Tibial nerve (tissue), 4 donors: ENCODE measurements around the gene SALL4. TPM values are rescaled to one million over a fixed set of nuclear protein-coding genes. Genes with fewer than 3 reads are reported as not detected.

Experiments
- DNase-seq, 2 donors: peaks; one replicate each; pipeline ENCODE4 v3.0.0-alpha.2; 2019; ENCODE audit warnings: low spot score in 2 of 2
- H3K27ac ChIP-seq, 4 donors: fragments of 200-600 bp; sonication (generic) in 3 of 4; one replicate each; pipeline ENCODE4 v1.5.1; 2017 to 2019; ENCODE audit warnings: mild to moderate bottlenecking in 1 of 4
- H3K27me3 ChIP-seq, 2 donors: fragments of 200-600 bp; sonication (generic) in 1 of 2; one replicate each; pipeline versions ENCODE4 v1.5.1 to v1.6.0; 2017 to 2019
- H3K36me3 ChIP-seq, 3 donors: fragments of 200-600 bp; sonication (generic); one replicate each; pipeline ENCODE4 v1.5.1; 2018 to 2019
- H3K4me1 ChIP-seq, 4 donors: fragments of 200-600 bp; sonication (generic) in 3 of 4; one replicate each; pipeline ENCODE4 v1.5.1; 2017 to 2019
- H3K4me3 ChIP-seq, 4 donors: fragments of 200-600 bp; sonication (generic) in 3 of 4; one replicate each; pipeline ENCODE4 v1.5.1; 2017 to 2019; ENCODE audit warnings: mild to moderate bottlenecking in 1 of 4, moderate library complexity in 1 of 4
- H3K9me3 ChIP-seq, 4 donors: fragments of 200-600 bp; sonication (generic) in 3 of 4; one replicate each; pipeline ENCODE4 v1.5.1; 2017 to 2019
- EP300 ChIP-seq, 2 donors: sonication (generic); formaldehyde crosslinking; IDR thresholded peaks; one replicate each; pipeline ENCODE4 v1.6.1; 2017; ENCODE audit warnings: antibody characterized with exemption in 2 of 2, mild to moderate bottlenecking in 1 of 2
- POLR2A ChIP-seq, 2 donors: fragments of 450-650 bp; IDR thresholded peaks; one replicate each; pipeline ENCODE4 v1.6.1; 2017; ENCODE audit warnings: antibody characterized with exemption in 2 of 2, mild to moderate bottlenecking in 2 of 2, moderate library complexity in 2 of 2
- WGBS, 2 donors: methylation state at CpG; one replicate each; pipeline ENCODE4 v1.1.5; 2018; 5-methylcytosine and 5-hydroxymethylcytosine counted together
- total RNA-seq, 4 donors: library from RNA; depleted of rRNA; stranded (reverse); fragments of >200 nt; gene quantifications; one replicate each; pipeline ENCODE4 v1.1.0, GENCODE V29; 2016
- TF ChIP-seq, protein P1 (sequence below), 5 experiments: fragments of 200-600 bp in 3 of 5; fragments of 450-650 bp in 2 of 5; sonication (generic) in 3 of 5; IDR thresholded peaks; one replicate each; pipeline ENCODE4 v1.5.1; 2016 to 2019; ENCODE audit warnings: antibody characterized with exemption in 5 of 5, mild to moderate bottlenecking in 3 of 5, moderate library complexity in 2 of 5

Gene SALL4
- total RNA-seq, 4 donors from 2014 or later: 0.39 to 1.2 (median 0.54) TPM

DNA sequence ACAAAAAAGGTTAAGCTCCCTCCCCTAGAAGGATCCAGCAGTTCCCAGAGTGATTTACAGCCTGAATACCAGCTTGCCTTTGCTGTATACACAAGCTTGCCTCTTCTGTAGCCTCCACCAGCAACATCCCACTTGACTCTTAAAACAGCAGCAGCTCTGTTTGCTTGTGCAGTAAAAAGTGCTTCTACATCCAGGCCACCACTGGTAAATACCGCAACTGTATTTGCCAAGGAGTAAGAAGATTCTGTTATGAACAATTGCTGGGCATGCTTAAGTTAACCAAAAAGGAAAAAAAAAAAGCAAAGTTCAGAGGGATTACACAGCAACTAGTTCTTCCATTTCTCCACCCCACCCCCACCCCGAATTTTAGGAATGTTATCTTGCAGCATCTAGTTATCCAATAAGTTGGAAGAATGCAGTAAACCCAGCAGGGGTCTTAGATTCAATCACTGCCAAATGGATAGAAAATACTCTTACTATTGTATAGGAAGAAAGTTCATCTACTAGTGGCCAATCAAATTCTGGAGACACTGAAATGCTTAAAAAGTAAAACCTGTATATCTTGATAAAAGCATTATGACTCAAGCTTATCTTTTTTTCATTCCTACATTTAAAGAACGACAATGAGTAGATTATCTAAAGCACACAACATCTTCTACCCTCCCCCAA is 4.8 kb downstream of the SALL4 start:
- no peak overlapping the region for H3K4me3 ChIP-seq
- no peak for DNase-seq
- TF ChIP-seq, protein P1, sequence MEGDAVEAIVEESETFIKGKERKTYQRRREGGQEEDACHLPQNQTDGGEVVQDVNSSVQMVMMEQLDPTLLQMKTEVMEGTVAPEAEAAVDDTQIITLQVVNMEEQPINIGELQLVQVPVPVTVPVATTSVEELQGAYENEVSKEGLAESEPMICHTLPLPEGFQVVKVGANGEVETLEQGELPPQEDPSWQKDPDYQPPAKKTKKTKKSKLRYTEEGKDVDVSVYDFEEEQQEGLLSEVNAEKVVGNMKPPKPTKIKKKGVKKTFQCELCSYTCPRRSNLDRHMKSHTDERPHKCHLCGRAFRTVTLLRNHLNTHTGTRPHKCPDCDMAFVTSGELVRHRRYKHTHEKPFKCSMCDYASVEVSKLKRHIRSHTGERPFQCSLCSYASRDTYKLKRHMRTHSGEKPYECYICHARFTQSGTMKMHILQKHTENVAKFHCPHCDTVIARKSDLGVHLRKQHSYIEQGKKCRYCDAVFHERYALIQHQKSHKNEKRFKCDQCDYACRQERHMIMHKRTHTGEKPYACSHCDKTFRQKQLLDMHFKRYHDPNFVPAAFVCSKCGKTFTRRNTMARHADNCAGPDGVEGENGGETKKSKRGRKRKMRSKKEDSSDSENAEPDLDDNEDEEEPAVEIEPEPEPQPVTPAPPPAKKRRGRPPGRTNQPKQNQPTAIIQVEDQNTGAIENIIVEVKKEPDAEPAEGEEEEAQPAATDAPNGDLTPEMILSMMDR (IDR thresholded peaks at IDR 0.05): no peak
- no peak for TF ChIP-seq POLR2A (IDR thresholded peaks at IDR 0.05)
- no peak for TF ChIP-seq EP300 (IDR thresholded peaks at IDR 0.05)
- H3K9me3 ChIP-seq: no peaks in the 10 kb centered on the region
- peaks cover 0 to 26% (median 13%) of the 10 kb centered on the region in 4 donors for H3K4me1 ChIP-seq
- H3K27me3 ChIP-seq: peaks cover 0 to 50% of the 10 kb centered on the region in 2 donors
- H3K36me3 ChIP-seq: no peaks in the 10 kb centered on the region
- no peak overlapping the region for H3K27ac ChIP-seq
- 36 to 41% methylated on average over 3 of the region's 3 CpGs for WGBS, 2 donors

DNA sequence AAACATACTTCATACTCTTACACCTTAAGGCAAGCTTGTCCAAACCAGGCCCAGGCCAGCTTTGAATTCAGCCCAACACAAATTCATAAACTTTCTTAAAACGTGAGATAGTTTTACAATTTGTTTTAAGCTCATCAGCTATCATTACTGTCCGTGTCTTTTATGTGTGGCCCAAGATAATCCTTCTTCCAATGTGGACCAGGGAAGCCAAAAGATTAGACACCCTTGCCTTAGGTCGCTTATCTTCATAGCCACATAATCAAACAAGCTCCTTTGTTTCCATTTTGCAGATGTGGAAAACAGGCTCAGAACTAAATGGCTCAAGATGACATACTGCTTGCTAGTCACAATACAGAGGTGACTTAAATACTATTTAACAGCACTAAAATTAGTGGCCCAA is 6.0 kb downstream of the SALL4 start:
- WGBS, 2 donors: 84 to 87% methylated on average over 3 of the region's 3 CpGs
- H3K27me3 ChIP-seq: peaks cover 0 to 38% of the 10 kb centered on the region in 2 donors
- H3K4me3 ChIP-seq: no peak overlapping the region
- DNase-seq: no peak
- peaks cover 0 to 5% (median 0%) of the 10 kb centered on the region in 3 donors for H3K36me3 ChIP-seq
- H3K27ac ChIP-seq: no peak overlapping the region
- peaks cover 0 to 16% (median 12%) of the 10 kb centered on the region in 4 donors for H3K4me1 ChIP-seq
- H3K9me3 ChIP-seq: no peaks in the 10 kb centered on the region
- TF ChIP-seq EP300 (IDR thresholded peaks at IDR 0.05) (no peak), POLR2A (IDR thresholded peaks at IDR 0.05) (no peak)
- TF ChIP-seq, protein P1 (IDR thresholded peaks at IDR 0.05): no peak

DNA sequence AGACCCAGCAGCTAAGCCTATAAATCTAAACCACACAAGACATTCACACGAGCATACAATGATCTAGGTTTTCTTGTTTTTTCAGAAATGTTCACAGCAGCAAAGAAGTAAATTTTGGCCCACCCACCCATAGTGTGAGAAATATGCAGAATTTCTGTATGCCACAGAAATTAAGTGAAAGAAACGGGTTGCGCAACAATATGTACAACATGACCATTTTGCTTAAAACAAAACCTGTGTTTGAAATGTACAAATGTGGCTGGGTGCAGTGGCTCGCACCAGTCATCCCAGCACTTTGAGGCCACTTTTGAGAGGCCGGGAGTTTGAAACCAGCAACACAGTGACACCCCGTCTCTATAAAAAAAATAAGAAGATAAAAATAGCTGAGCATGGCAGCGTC is 9.4 kb downstream of the SALL4 start:
- 69 to 75% methylated on average over 7 of the region's 7 CpGs for WGBS, 2 donors

DNA sequence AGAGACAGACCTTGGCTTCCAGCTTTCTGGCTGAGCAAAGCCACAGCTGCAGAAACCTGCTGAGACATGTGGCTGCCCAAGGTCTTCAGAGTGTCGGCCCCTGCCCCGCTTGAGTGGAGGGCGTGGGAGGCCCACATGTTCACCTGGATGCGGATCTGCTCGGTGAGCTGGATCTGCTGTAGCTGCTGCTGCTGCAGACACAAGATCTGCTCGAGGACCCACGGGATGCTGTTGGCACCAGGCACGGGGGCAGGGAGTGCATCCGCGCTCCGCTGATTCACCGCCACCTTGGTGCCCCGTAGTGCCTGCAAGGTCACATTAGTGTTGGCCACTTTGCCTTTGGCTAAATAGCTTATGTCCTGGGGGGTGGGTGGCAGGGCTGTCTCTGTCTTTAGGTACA is 10.7 kb downstream of the SALL4 start:
- H3K36me3 ChIP-seq: peaks cover 0 to 11% (median 0%) of the 10 kb centered on the region in 3 donors
- 82 to 97% methylated on average over 7 to 8 of the region's 13 CpGs for WGBS, 2 donors
- TF ChIP-seq, protein P1 (IDR thresholded peaks at IDR 0.05): no peak
- TF ChIP-seq EP300 (IDR thresholded peaks at IDR 0.05): no peak
- TF ChIP-seq POLR2A (IDR thresholded peaks at IDR 0.05): no peak

More for the DNA sequence above, 9.4 kb downstream of the SALL4 start:
- peaks cover 0 to 7% of the 10 kb centered on the region in 2 donors for H3K27me3 ChIP-seq
- H3K4me3 ChIP-seq: no peak overlapping the region
- no peak for DNase-seq
- peaks cover 0 to 11% (median 0%) of the 10 kb centered on the region in 3 donors for H3K36me3 ChIP-seq
- TF ChIP-seq, protein P1 (IDR thresholded peaks at IDR 0.05): no peak
- TF ChIP-seq EP300 (IDR thresholded peaks at IDR 0.05) (no peak), POLR2A (IDR thresholded peaks at IDR 0.05) (no peak)
- no peaks in the 10 kb centered on the region for H3K4me1 ChIP-seq
- H3K9me3 ChIP-seq: peaks cover 0 to 2% (median 0%) of the 10 kb centered on the region in 4 donors
- no peak overlapping the region for H3K27ac ChIP-seq

DNA sequence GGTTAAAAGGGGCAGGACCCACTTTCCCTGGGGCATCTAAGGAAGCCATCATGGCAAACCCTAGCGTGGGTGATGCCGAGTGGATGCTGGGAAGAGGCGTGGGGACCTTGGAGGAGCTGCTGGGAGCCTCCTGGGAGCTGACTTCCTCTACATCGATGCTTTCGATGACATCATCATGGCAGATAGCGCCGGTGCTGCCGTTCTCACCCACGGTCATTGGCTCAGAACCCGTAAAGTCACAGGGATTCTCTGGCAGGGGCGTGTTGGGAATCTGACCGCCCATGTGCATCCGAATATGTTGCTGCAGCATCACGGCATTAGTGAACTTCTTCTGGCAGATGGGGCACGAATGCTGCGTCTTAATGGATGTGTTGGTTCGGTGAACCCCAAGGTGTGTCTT is 12.1 kb downstream of the SALL4 start:
- H3K4me1 ChIP-seq: no peaks in the 10 kb centered on the region
- peaks cover 0 to 7% of the 10 kb centered on the region in 2 donors for H3K27me3 ChIP-seq
- no peak overlapping the region for H3K4me3 ChIP-seq
- peaks cover 0 to 2% (median 0%) of the 10 kb centered on the region in 4 donors for H3K9me3 ChIP-seq
- WGBS, 2 donors: 92 to 93% methylated on average over 17 of the region's 17 CpGs
- no peak overlapping the region for H3K27ac ChIP-seq
- H3K36me3 ChIP-seq: peaks cover 0 to 11% (median 0%) of the 10 kb centered on the region in 3 donors
- TF ChIP-seq EP300 (IDR thresholded peaks at IDR 0.05): no peak
- TF ChIP-seq, protein P1 (IDR thresholded peaks at IDR 0.05): no peak
- no peak for TF ChIP-seq POLR2A (IDR thresholded peaks at IDR 0.05)
- no peak for DNase-seq

More for the DNA sequence above, 10.7 kb downstream of the SALL4 start:
- Histone ChIP-seq H3K9me3 (peaks cover 0 to 2% (median 0%) of the 10 kb centered on the region in 4 donors), H3K4me1 (no peaks in the 10 kb centered on the region), H3K27ac (no peak overlapping the region), H3K27me3 (peaks cover 0 to 7% of the 10 kb centered on the region in 2 donors), H3K4me3 (no peak overlapping the region)
- DNase-seq: no peak
